Natural killer cell (primary cell): ENCODE results near the gene CALU. TPM values are rescaled to one million over a fixed set of nuclear protein-coding genes. Genes with fewer than 3 reads are reported as not detected.

ENCODE experiments used
- ATAC-seq, 3 donors: fragments of 150-1000 bp in 2 of 3; fragments of 200-7000 bp in 1 of 3; cut with Tn5 transposase; 1 replicate in 1 of 3; 2 replicates in 2 of 3; pipeline ENCODE4 v1.10.0; 2021; ENCODE audit warnings: mild to moderate bottlenecking in 2 of 3, moderate library complexity in 2 of 3
- DNase-seq, 2 donors: peaks; one replicate each; pipeline versions ENCODE4 v3.0.0 to v3.0.0-alpha.2; 2013 to 2021; ENCODE audit warnings: mixed read lengths in 1 of 2
- H3K27ac ChIP-seq: one replicate; pipeline ENCODE4 v1.5.1; 2013; ENCODE audit warnings: mild to moderate bottlenecking, low read length
- H3K27me3 ChIP-seq: one replicate; pipeline ENCODE4 v1.6.1; 2013; ENCODE audit warnings: low read length; ENCODE audit not compliant: control insufficient read depth, insufficient read depth
- H3K36me3 ChIP-seq: one replicate; pipeline ENCODE4 v1.6.1; 2013; ENCODE audit warnings: low read length; ENCODE audit not compliant: control insufficient read depth, insufficient read depth
- H3K4me1 ChIP-seq: one replicate; pipeline ENCODE4 v1.6.1; 2013; ENCODE audit warnings: low read length; ENCODE audit not compliant: control insufficient read depth, insufficient read depth
- H3K4me3 ChIP-seq: one replicate; pipeline ENCODE4 v1.5.1; 2013; ENCODE audit warnings: low read length
- H3K9me3 ChIP-seq: one replicate; pipeline ENCODE4 v1.6.1; 2013; ENCODE audit warnings: low read length; ENCODE audit not compliant: control insufficient read depth, insufficient read depth
- H3K27ac Mint-ChIP-seq, 2 donors: one replicate each; pipeline ENCODE4 v1.8.0; 2022; ENCODE audit warnings: mild to moderate bottlenecking in 2 of 2, mixed read lengths in 2 of 2, moderate library complexity in 1 of 2
- H3K27me3 Mint-ChIP-seq, 2 donors: one replicate each; pipeline ENCODE4 v1.8.0; 2022; ENCODE audit warnings: low read depth in 2 of 2, mixed read lengths in 2 of 2
- H3K36me3 Mint-ChIP-seq: one replicate; pipeline ENCODE4 v1.8.0; 2022; ENCODE audit warnings: mixed read lengths
- H3K4me1 Mint-ChIP-seq, 2 donors: one replicate each; pipeline ENCODE4 v1.8.0; 2022; ENCODE audit warnings: mixed read lengths in 2 of 2
- H3K4me3 Mint-ChIP-seq: one replicate; pipeline ENCODE4 v1.8.0; 2022; ENCODE audit warnings: mild to moderate bottlenecking, moderate library complexity, mixed read lengths
- H3K9me3 Mint-ChIP-seq, 2 donors: one replicate each; pipeline ENCODE4 v1.8.0; 2022; ENCODE audit warnings: mixed read lengths in 2 of 2
- WGBS: methylation state at CpG from one replicate; pipeline ENCODE4 v1.1.7; 2013; ENCODE audit warnings: missing lambda C conversion rate; ENCODE audit not compliant: insufficient coverage; 5-methylcytosine and 5-hydroxymethylcytosine counted together
- intact Hi-C: fragments of 100-400 bp; cut with micrococcal nuclease; formaldehyde crosslinking; loops from one replicate; pipeline ENCODE4 v1.14.2; 2022
- total RNA-seq, 4 donors: library from RNA; stranded (reverse); fragments of 120-200 nt in 1 of 4; gene quantifications; one replicate each; pipeline versions ENCODE4 v1.2.3 to v1.2.4, GENCODE V29; 2013 to 2022
- TF ChIP-seq, protein P1 (sequence below): fragments of 200-600 bp; IDR thresholded peaks from one replicate; pipeline ENCODE4 v1.8.0; 2022; ENCODE audit warnings: antibody characterized with exemption

Gene CALU
- total RNA-seq, 3 donors from 2014 or later (not counting 1 experiment from before 2014, with no cell fraction given), result 25.9 to 31.7 (median 27.6) TPM

DNA sequence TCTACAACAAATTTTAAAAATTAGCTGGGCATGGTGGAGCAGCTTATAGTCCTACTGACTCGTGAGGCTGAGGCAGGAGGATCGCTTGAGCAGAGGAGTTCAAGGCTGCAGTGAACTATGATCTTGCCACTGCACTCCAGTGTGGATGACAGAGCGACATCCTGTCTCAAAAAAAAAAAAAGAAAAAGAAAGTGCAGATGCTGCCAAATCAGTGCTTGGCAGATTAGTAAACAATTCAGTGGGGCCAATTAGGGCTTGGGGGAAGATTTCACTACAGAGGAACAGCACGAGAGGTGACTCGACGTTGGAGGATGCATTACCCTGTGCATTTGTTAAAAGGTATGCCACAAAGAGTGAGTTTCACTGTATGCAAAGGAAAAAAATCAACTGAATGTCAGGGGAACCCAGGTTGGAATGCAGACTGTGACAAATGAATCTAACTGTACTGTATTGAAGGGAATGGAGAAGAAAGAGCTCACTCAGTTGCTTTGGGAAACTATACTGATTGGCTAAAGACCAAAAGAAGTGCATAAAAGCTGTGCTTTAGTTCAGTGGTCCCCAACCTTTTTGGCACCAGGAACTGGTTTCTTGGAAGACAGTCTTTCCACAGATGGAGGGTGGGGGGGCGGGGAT lies 35.4 kb upstream of the CALU start:
- no peaks in the 10 kb centered on the region for H3K4me1 ChIP-seq
- intact Hi-C loops, result no loop called here
- Mint-ChIP-seq H3K4me1 (no peaks in the 10 kb centered on the region), H3K27ac (no peak overlapping the region), H3K4me3 (no peak overlapping the region), H3K9me3 (no peaks in the 10 kb centered on the region), H3K27me3 (peaks cover 33 to 51% of the 10 kb centered on the region in 2 donors), H3K36me3 (no peaks in the 10 kb centered on the region)
- H3K27me3 ChIP-seq, result peaks cover 17% of the 10 kb centered on the region
- WGBS, result 90% methylated on average over 6 of the region's 7 CpGs
- H3K36me3 ChIP-seq, result no peaks in the 10 kb centered on the region
- TF ChIP-seq, protein P1, sequence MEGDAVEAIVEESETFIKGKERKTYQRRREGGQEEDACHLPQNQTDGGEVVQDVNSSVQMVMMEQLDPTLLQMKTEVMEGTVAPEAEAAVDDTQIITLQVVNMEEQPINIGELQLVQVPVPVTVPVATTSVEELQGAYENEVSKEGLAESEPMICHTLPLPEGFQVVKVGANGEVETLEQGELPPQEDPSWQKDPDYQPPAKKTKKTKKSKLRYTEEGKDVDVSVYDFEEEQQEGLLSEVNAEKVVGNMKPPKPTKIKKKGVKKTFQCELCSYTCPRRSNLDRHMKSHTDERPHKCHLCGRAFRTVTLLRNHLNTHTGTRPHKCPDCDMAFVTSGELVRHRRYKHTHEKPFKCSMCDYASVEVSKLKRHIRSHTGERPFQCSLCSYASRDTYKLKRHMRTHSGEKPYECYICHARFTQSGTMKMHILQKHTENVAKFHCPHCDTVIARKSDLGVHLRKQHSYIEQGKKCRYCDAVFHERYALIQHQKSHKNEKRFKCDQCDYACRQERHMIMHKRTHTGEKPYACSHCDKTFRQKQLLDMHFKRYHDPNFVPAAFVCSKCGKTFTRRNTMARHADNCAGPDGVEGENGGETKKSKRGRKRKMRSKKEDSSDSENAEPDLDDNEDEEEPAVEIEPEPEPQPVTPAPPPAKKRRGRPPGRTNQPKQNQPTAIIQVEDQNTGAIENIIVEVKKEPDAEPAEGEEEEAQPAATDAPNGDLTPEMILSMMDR, result no peak
- ATAC-seq (no peak), DNase-seq (no peak)
- no peak overlapping the region for H3K27ac ChIP-seq
- H3K4me3 ChIP-seq, result no peak overlapping the region
- H3K9me3 ChIP-seq, result no peaks in the 10 kb centered on the region

DNA sequence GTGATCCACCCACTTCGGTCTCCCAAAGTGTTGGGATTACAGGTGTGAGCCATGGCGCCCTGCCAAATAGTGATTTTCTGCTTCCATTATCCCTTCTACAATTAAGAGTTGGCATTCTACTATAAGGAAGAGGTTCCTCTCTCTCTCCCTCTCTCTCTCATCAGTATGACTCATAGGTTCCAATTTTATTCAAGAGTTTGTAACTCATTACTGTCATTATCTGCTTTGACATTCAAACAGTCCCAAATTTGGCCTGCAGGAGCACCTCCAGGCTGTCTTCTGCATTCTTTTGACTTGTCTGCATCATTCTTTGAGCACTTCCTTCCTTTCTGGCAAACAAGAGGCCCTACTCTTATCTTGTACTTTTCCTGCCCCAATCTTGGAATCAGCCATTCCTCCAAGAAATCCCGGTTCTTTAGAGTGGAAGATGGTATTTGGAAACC lies 33.2 kb upstream of the CALU start:
- no peaks in the 10 kb centered on the region for H3K4me1 ChIP-seq
- no peak overlapping the region for H3K27ac ChIP-seq
- Mint-ChIP-seq H3K27me3 (peaks cover 18 to 44% of the 10 kb centered on the region in 2 donors), H3K9me3 (no peaks in the 10 kb centered on the region), H3K4me1 (no peaks in the 10 kb centered on the region), H3K4me3 (no peak overlapping the region), H3K27ac (no peak overlapping the region), H3K36me3 (no peaks in the 10 kb centered on the region)
- H3K27me3 ChIP-seq, result no peaks in the 10 kb centered on the region
- ATAC-seq (no peak), DNase-seq (no peak)
- TF ChIP-seq, protein P1, result no peak
- H3K36me3 ChIP-seq, result no peaks in the 10 kb centered on the region
- no peak overlapping the region for H3K4me3 ChIP-seq
- WGBS, result 100% methylated on average over 2 of the region's 3 CpGs
- intact Hi-C loops, result no loop called here
- H3K9me3 ChIP-seq, result no peaks in the 10 kb centered on the region

DNA sequence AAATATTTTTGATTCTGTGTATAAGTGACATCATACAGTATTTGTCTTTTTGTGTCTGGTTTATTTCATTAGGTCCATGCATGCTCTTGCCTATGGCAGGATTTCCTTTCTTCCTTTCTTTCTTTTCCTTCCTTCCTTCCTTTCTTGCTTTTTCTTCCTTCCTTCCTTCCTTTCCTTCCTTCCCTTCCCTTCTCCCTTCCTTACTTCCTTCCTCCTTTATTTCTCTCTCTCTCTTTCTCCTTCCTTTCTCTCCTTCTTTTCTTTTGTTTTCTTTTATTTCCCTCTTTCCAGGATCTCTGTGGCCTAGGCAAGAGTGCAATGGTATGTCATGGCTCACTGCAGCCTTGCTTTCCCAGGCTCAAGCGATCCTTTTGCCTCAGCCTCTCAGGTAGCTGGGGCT lies 31.4 kb upstream of the CALU start:
- no peak overlapping the region for H3K27ac Mint-ChIP-seq
- no peaks in the 10 kb centered on the region for H3K36me3 Mint-ChIP-seq
- H3K4me1 ChIP-seq, result no peaks in the 10 kb centered on the region
- H3K4me3 ChIP-seq, result no peak overlapping the region
- intact Hi-C loops, result no loop called here
- H3K9me3 Mint-ChIP-seq, result no peaks in the 10 kb centered on the region
- TF ChIP-seq, protein P1, result no peak
- DNase-seq, result no peak
- no peaks in the 10 kb centered on the region for H3K9me3 ChIP-seq
- WGBS, result 81% methylated on average over 1 of the region's 1 CpG
- no peaks in the 10 kb centered on the region for H3K27me3 ChIP-seq
- ATAC-seq, result no peak
- no peaks in the 10 kb centered on the region for H3K36me3 ChIP-seq
- no peak overlapping the region for H3K27ac ChIP-seq
- H3K4me3 Mint-ChIP-seq, result no peak overlapping the region
- peaks cover 11 to 30% of the 10 kb centered on the region in 2 donors for H3K27me3 Mint-ChIP-seq
- H3K4me1 Mint-ChIP-seq, result no peaks in the 10 kb centered on the region

DNA sequence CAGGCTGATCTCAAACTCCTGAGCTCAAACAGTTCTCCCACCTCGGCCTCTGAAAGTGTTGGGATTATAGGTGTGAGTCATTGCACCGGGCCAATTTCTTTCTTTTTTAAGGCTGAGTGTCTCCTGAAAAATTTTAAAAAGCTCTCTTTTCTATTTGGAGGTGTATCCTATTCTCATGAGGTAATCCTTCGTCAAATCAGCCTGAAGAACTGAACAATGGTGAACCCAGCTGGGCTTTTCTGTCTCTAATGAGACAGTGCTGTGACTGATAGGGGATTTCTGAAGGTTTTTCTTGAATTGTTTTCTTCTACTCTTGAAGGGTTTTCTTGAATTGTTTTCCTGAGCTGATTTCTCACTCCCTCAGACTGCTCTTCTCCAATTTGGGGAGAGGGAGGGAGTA lies 30.9 kb upstream of the CALU start:
- Histone ChIP-seq H3K4me3 (no peak overlapping the region), H3K27me3 (no peaks in the 10 kb centered on the region), H3K9me3 (peaks cover 3% of the 10 kb centered on the region), H3K36me3 (no peaks in the 10 kb centered on the region), H3K4me1 (no peaks in the 10 kb centered on the region), H3K27ac (no peak overlapping the region)
- TF ChIP-seq, protein P1, result no peak
- 92% methylated on average over 2 of the region's 3 CpGs for WGBS
- Mint-ChIP-seq H3K4me1 (no peaks in the 10 kb centered on the region), H3K36me3 (no peaks in the 10 kb centered on the region), H3K27me3 (peaks cover 11 to 26% of the 10 kb centered on the region in 2 donors), H3K27ac (no peak overlapping the region), H3K4me3 (no peak overlapping the region), H3K9me3 (no peaks in the 10 kb centered on the region)
- ATAC-seq, result no peak
- intact Hi-C loops, result no loop called here
- no peak for DNase-seq
